ENCODE measurements around the gene ROCK2.

Gene ROCK2

DNA sequence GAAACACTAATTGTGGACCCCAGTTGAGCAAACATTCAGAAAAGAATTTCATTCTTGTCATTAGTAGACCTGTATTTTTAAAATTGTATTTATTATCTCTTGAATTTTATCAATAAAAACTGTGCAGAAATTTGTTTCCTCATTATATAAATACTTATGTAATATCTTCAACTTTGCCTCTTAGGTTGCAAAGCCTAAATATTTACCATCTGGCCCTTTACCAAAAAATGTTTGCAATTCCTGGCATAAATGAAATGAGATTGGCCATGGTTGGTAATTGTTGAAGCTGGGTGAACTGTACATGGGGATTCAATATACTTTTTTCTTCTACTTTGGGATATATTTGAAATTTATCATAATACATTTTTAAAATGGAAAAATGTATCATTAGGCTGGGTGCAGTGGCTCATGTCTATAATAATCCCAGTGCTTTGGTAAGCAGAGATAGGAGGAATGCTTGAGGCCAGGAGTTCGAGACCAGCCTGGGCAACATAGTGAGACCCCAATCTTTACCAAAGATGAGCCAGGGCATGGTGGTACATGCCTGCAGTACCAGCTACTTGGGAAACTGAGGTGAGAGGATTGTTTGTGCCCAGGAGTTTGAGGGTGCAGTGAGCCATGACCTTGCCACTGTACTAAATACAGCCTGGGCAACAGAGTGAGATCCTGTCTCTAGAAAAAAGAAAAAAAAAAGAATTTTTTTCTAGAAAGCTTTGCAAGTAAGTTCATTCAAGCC is 100.2 kb downstream of the ROCK2 start:
- no peak for TF ChIP-seq POLR2AphosphoS5 (IDR thresholded peaks at IDR 0.05; ENCODE audit: low read depth, low read length)
- TF ChIP-seq FOXP2 (optimal IDR thresholded peaks at IDR 0.05; ENCODE audit: borderline replicate concordance, extremely low read depth, extremely low read length, insufficient read depth), result no peak
- TF ChIP-seq, protein P1, sequence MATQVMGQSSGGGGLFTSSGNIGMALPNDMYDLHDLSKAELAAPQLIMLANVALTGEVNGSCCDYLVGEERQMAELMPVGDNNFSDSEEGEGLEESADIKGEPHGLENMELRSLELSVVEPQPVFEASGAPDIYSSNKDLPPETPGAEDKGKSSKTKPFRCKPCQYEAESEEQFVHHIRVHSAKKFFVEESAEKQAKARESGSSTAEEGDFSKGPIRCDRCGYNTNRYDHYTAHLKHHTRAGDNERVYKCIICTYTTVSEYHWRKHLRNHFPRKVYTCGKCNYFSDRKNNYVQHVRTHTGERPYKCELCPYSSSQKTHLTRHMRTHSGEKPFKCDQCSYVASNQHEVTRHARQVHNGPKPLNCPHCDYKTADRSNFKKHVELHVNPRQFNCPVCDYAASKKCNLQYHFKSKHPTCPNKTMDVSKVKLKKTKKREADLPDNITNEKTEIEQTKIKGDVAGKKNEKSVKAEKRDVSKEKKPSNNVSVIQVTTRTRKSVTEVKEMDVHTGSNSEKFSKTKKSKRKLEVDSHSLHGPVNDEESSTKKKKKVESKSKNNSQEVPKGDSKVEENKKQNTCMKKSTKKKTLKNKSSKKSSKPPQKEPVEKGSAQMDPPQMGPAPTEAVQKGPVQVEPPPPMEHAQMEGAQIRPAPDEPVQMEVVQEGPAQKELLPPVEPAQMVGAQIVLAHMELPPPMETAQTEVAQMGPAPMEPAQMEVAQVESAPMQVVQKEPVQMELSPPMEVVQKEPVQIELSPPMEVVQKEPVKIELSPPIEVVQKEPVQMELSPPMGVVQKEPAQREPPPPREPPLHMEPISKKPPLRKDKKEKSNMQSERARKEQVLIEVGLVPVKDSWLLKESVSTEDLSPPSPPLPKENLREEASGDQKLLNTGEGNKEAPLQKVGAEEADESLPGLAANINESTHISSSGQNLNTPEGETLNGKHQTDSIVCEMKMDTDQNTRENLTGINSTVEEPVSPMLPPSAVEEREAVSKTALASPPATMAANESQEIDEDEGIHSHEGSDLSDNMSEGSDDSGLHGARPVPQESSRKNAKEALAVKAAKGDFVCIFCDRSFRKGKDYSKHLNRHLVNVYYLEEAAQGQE (IDR thresholded peaks at IDR 0.05; ENCODE audit: insufficient read depth in 1 of 2, low read depth in 2 of 2, low read length in 2 of 2), result no peak
- TF ChIP-seq TAF1 (IDR thresholded peaks at IDR 0.05; ENCODE audit: borderline replicate concordance, insufficient read depth, low read length), result no peak
- TF ChIP-seq SIN3A (IDR thresholded peaks at IDR 0.05; ENCODE audit: borderline replicate concordance, insufficient read depth, low read length), result no peak

DNA sequence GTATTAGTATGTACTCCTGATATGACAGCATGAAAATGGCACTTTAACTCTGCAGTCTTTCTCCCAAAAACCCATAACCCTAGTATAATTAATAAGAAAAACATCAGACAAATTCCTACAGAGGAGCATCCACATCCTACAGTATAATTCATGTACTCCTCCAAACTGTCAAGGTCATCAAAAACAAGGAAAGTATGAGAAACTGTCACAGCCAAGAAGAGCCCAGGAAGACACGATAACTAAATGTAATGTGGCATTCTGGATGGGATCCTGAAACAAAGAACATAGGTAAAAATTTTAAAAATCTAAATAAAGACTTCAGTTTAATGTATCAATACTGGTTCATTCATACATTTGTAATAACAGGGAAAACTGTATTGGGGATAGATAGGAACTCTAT is 100.9 kb downstream of the ROCK2 start:
- no peak for TF ChIP-seq SIN3A (IDR thresholded peaks at IDR 0.05; ENCODE audit: borderline replicate concordance, insufficient read depth, low read length)
- no peak for TF ChIP-seq FOXP2 (optimal IDR thresholded peaks at IDR 0.05; ENCODE audit: borderline replicate concordance, extremely low read depth, extremely low read length, insufficient read depth)
- TF ChIP-seq POLR2AphosphoS5 (IDR thresholded peaks at IDR 0.05; ENCODE audit: low read depth, low read length), result no peak
- TF ChIP-seq, protein P1 (IDR thresholded peaks at IDR 0.05; ENCODE audit: insufficient read depth in 1 of 2, low read depth in 2 of 2, low read length in 2 of 2), result no peak
- TF ChIP-seq TAF1 (IDR thresholded peaks at IDR 0.05; ENCODE audit: borderline replicate concordance, insufficient read depth, low read length), result no peak

DNA sequence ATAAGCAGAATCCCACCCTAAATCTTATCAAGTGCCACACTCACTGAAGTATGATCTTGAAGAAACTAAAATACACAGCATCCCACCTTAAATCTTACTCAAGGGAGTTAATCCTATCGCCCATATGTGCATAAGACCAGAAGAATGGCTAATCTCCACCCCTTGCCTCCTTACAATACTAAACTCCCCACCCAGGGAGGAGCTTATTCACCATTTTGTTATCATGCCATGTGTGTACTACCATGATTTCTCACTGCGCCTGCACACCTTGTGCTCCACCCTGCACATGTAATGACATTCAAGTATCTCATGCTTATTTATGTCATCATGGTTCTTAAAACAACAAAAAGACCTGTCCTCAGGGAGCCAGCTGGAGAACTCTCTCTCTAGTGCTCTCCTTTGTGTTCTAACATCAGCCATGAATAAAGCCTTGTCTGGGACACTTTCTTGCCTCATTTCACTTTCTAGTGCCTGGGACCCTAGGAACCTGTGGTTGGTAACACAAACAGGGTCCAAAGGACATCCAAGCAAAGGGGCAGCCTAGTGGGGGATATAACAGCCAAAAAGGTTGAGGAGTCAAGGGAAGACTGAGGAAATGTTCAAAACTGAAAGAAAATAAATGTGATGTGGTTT is 101.8 kb downstream of the ROCK2 start:
- no peak for TF ChIP-seq TAF1 (IDR thresholded peaks at IDR 0.05; ENCODE audit: borderline replicate concordance, insufficient read depth, low read length)
- TF ChIP-seq FOXP2 (optimal IDR thresholded peaks at IDR 0.05; ENCODE audit: borderline replicate concordance, extremely low read depth, extremely low read length, insufficient read depth), result no peak
- TF ChIP-seq SIN3A (IDR thresholded peaks at IDR 0.05; ENCODE audit: borderline replicate concordance, insufficient read depth, low read length), result no peak
- no peak for TF ChIP-seq POLR2AphosphoS5 (IDR thresholded peaks at IDR 0.05; ENCODE audit: low read depth, low read length)

DNA sequence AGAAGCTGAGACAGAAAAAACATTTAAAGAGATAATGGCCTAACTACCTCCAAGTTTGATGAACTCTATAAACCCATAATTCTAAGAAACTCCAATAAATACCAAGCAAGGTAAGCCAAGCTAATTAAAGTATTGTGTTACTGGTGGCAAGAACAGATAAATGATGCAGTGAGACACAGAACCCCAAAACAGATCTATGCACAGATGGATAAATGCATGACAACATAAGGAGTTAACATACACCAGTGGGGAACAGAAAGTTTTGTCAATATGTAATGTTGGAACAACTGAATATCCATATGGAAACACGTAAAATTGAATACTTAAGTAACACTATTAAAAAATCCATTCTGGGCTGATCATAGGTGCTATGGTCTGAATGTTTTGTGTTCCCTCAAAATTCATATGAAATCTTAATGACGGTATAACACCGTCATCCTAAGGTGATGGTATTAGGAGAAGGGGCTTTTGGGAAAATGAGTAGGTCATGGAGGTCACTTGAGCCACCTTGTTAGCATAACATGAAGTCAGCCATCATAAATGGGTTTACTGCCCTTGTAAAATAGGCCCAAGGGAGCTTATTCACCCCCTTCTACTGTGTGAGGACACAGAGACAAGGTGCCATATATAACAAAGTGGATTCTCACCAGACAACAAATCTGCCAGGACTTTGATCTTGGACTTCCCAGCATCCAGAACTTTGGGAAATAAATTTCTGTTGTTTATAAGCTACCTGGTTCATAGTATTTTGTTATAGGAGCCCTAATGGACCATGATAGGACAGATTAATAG is 102.8 kb downstream of the ROCK2 start:
- TF ChIP-seq POLR2AphosphoS5 (IDR thresholded peaks at IDR 0.05; ENCODE audit: low read depth, low read length) (no peak), TAF1 (IDR thresholded peaks at IDR 0.05; ENCODE audit: borderline replicate concordance, insufficient read depth, low read length) (no peak), FOXP2 (optimal IDR thresholded peaks at IDR 0.05; ENCODE audit: borderline replicate concordance, extremely low read depth, extremely low read length, insufficient read depth) (no peak), SIN3A (IDR thresholded peaks at IDR 0.05; ENCODE audit: borderline replicate concordance, insufficient read depth, low read length) (no peak)
- TF ChIP-seq, protein P1 (IDR thresholded peaks at IDR 0.05; ENCODE audit: insufficient read depth in 1 of 2, low read depth in 2 of 2, low read length in 2 of 2), result no peak

Measured in PFSK-1 (cell line).